Measurements from ENCODE around the gene LIFR.

LIFR gene

DNA sequence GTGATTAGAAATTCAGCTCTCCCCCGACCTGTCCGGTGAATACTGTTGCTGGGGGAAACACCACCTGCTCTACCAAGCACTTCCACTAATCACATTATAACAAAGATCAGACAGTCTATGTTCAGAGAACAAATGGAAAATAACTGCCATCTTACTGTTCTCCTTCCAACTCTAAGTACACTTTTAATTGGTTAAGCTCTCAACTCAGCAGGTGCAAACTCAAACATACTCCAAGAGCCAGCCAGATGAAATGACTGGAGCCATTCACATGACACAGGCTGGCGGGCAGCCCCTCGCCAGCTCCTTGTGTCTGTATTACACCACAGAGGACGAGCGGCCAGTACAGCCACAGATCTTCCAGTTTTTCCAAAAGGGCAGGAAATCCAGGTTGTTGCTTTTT lies 16.1 kb downstream of the LIFR start:
- H3K4me3 ChIP-seq (ENCODE audit: low read depth, low read length) = no peak overlapping the region
- ChIA-PET POLR2A (no interaction called here), CTCF (interaction anchor here (1.3 to 3.3 kb wide), 5 partner anchors 10 to 99 kb away, joined by 3 to 21 read pairs (median 11); no protein-coding TSS in a partner anchor)
- no peak for DNase-seq (ENCODE audit: low read depth, low spot score)
- TF ChIP-seq, protein P1, sequence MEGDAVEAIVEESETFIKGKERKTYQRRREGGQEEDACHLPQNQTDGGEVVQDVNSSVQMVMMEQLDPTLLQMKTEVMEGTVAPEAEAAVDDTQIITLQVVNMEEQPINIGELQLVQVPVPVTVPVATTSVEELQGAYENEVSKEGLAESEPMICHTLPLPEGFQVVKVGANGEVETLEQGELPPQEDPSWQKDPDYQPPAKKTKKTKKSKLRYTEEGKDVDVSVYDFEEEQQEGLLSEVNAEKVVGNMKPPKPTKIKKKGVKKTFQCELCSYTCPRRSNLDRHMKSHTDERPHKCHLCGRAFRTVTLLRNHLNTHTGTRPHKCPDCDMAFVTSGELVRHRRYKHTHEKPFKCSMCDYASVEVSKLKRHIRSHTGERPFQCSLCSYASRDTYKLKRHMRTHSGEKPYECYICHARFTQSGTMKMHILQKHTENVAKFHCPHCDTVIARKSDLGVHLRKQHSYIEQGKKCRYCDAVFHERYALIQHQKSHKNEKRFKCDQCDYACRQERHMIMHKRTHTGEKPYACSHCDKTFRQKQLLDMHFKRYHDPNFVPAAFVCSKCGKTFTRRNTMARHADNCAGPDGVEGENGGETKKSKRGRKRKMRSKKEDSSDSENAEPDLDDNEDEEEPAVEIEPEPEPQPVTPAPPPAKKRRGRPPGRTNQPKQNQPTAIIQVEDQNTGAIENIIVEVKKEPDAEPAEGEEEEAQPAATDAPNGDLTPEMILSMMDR (IDR thresholded peaks at IDR 0.05; ENCODE audit: insufficient read depth, low read length, missing control alignments) = no peak

DNA sequence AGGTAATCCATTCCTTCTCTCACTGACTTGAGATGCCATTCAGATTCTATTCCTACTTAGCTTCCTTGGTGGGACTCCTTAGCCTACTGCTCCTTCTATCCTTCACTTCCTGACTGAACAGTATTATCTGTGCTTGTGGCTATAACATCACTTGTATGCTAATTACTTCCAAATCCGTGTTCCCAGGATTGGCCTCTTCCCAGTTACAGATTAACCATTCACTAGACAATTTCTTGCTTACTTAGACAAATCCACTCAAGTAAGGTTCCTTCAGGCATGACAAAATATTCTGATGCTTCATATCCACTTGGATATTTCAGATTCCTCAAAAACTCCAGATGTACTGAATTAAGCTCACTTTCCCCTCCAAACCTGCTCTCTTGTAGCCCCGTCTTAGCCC lies 18.3 kb downstream of the LIFR start:
- CTCF ChIA-PET = interaction anchor here (1.4 to 3.0 kb wide), 2 partner anchors 13 to 96 kb away, joined by 3 to 13 read pairs; no protein-coding TSS in a partner anchor

DNA sequence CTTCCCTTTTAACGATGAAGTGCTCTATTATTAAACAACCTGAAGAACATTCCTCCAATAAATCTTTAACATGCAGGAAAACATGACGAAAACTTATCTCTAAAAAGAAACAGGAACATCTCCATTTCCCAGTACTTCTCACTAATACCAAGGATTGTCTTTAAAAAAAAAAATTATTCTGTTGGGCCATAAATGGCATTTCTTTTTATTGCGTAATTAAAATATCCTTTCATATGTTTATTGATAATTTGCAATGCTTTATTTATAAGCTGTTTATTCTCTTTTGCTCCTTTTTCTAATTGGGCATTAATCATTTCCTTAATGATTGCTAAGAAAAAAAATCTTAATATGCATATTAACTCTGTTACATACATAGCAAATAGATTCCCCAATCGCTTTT lies 18.9 kb downstream of the LIFR start:
- no peak overlapping the region for H3K4me3 ChIP-seq (ENCODE audit: low read depth, low read length)
- TF ChIP-seq, protein P1 (IDR thresholded peaks at IDR 0.05; ENCODE audit: insufficient read depth, low read length, missing control alignments) = no peak
- no peak for DNase-seq (ENCODE audit: low read depth, low spot score)
- CTCF ChIA-PET = interaction anchor here (1.4 to 3.0 kb wide), 2 partner anchors 13 to 96 kb away, joined by 3 to 13 read pairs; no protein-coding TSS in a partner anchor
- POLR2A ChIA-PET = no interaction called here

More for the DNA sequence above, 18.3 kb downstream of the LIFR start:
- TF ChIP-seq, protein P1 (IDR thresholded peaks at IDR 0.05; ENCODE audit: insufficient read depth, low read length, missing control alignments) = no peak
- no peak for DNase-seq (ENCODE audit: low read depth, low spot score)
- H3K4me3 ChIP-seq (ENCODE audit: low read depth, low read length) = no peak overlapping the region
- POLR2A ChIA-PET = no interaction called here

DNA sequence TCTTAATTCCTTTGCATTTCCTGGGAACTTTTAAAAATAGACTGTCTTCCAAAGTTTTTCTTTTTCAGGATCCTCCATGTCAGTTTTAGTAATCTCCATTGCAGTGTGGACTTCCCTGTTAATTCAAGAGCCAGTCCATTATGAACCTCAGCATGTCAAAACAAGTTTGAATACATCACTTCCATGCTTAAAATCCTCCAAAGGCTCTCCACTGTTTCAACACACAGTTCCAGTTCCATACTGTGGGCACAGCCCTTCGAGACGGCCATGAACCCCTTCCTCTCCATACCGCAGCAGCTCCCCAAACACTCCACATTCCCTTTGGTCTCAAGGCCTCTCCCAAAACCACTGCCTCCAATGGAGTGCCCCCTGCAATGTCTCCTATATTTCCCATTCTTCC lies 19.5 kb downstream of the LIFR start:
- CTCF ChIA-PET = interaction anchor here (0.8 to 3.0 kb wide), 2 partner anchors 14 to 95 kb away, joined by 3 to 13 read pairs; no protein-coding TSS in a partner anchor
- POLR2A ChIA-PET = no interaction called here
- no peak for DNase-seq (ENCODE audit: low read depth, low spot score)
- H3K4me3 ChIP-seq (ENCODE audit: low read depth, low read length) = no peak overlapping the region
- TF ChIP-seq, protein P1 (IDR thresholded peaks at IDR 0.05; ENCODE audit: insufficient read depth, low read length, missing control alignments) = no peak

DNA sequence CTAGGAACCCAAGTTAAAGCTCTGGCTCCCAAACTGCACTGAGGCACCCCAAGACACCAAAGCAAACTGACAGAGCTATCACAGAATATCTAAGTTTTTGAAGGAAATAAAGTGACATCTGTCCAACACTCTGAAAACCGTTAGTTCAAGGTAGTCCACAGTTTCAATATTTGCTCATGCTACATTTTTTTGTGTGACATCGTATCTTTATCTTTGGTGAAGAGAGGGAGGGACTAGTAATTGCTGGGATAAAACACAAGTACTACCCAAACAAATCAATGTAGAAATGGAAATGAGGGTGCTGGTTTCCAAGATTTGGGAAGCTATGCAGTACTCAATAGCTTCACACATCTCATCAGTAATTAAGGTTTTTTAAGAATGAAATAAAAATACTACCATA lies 20.6 kb downstream of the LIFR start:
- TF ChIP-seq, protein P1 (IDR thresholded peaks at IDR 0.05; ENCODE audit: insufficient read depth, low read length, missing control alignments) = no peak
- CTCF ChIA-PET = interaction anchor here (1.3 to 3.5 kb wide), 4 partner anchors 10 to 115 kb away, joined by 3 to 13 read pairs (median 6); no protein-coding TSS in a partner anchor
- POLR2A ChIA-PET = no interaction called here

DNA sequence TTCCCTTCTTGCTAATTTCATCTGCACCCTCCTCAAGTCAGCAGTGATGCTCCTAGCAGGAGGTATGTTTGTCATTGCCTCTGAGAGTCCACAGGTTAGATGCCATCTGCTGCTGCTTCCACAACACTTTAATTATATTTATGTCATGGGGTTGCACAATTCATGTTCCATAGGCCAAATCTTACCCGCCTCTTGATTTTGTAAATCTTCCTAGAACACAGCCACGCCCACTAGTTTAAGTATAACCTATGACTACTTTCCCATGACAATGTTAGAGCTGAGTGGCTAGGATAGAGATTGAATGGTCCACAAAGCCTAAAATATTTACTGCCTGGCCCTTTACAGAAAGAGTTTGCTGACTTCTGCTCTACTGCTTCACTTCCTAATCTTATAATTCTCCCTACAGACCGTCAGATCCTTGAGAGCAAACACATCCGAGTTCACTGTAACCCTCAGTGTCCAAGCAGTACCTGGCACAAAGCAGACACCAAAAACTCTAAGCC lies 21.1 kb downstream of the LIFR start:
- ChIA-PET CTCF (interaction anchor here (1.3 to 3.5 kb wide), 4 partner anchors 10 to 115 kb away, joined by 3 to 13 read pairs (median 6); no protein-coding TSS in a partner anchor), POLR2A (no interaction called here)
- DNase-seq (ENCODE audit: low read depth, low spot score) = no peak
- H3K4me3 ChIP-seq (ENCODE audit: low read depth, low read length) = no peak overlapping the region
- TF ChIP-seq, protein P1 (IDR thresholded peaks at IDR 0.05; ENCODE audit: insufficient read depth, low read length, missing control alignments) = no peak

More for the DNA sequence above, 20.6 kb downstream of the LIFR start:
- no peak overlapping the region for H3K4me3 ChIP-seq (ENCODE audit: low read depth, low read length)
- DNase-seq (ENCODE audit: low read depth, low spot score) = no peak
